GM12873 (cell line): ENCODE data around the gene SMAP1.
A peak's percentile ranks its signal among the peaks of the same experiment; 100 is the strongest.

Source experiments
- TF ChIP-seq, protein P1 (sequence below): IDR thresholded peaks from 2 replicates; pipeline ENCODE4 v1.5.1; 2012; ENCODE audit warnings: low read depth, mild to moderate bottlenecking, moderate library complexity, low read length, control low read depth; ENCODE audit not compliant: insufficient read depth; ENCODE audit errors: missing control alignments

SMAP1 gene

GRCh38 chr6:70700922-70701876 is 33.5 kb downstream of the SMAP1 start:
- TF ChIP-seq, protein P1, sequence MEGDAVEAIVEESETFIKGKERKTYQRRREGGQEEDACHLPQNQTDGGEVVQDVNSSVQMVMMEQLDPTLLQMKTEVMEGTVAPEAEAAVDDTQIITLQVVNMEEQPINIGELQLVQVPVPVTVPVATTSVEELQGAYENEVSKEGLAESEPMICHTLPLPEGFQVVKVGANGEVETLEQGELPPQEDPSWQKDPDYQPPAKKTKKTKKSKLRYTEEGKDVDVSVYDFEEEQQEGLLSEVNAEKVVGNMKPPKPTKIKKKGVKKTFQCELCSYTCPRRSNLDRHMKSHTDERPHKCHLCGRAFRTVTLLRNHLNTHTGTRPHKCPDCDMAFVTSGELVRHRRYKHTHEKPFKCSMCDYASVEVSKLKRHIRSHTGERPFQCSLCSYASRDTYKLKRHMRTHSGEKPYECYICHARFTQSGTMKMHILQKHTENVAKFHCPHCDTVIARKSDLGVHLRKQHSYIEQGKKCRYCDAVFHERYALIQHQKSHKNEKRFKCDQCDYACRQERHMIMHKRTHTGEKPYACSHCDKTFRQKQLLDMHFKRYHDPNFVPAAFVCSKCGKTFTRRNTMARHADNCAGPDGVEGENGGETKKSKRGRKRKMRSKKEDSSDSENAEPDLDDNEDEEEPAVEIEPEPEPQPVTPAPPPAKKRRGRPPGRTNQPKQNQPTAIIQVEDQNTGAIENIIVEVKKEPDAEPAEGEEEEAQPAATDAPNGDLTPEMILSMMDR = no peak

DNA sequence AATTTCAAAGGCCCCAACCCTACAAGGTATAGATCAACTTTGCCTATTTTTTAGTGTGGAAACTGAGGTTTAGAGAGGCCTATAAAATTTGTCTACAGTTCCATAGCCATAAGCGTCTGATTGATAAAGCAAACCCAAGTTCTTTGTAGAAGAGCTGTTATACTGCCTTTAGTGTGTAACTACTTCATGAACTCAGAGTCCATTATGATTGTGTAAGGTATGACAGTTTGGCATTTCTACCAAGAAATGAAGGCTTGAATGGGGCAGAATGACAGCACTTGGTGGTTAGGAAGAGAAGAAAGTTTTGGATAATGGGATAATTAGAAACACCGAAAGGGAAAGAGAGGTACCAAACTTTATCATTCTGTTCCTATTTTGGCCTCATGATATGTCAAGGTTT is 38.1 kb downstream of the SMAP1 start:
- TF ChIP-seq, protein P1 = no peak

DNA sequence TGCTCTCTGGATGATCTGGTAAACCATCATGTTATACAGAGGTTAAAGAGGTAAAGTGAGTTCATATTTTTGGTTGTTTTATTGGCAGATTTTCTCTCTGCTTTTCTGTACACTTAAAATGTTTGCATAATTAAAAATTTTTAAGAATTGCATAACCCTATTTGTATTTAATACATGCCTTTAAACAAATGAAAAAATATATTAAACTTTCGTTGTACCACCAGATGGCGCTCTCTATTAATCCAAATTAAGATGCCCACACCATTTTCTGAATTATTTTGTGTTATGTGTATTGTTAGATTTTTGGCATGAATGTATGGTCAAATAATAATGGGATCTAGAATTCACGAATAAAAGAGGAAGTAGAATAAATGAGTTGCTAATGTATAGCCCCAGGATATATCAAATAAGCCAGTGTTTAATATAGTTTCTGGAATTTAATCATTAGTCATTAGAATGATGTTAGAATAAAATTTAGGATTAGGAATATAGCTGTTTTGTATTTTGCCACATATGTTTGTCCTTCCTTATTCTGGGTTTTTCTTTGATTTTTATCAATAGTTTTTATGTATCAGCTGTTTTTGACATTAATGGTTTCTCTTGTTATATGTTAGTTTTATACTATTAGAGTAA is 38.9 kb downstream of the SMAP1 start:
- TF ChIP-seq, protein P1 = peak; percentile 29

- TF ChIP-seq, protein P1 = no peak
These were observed 40.2 kb downstream of the SMAP1 start for GRCh38 chr6:70707893-70708292.

DNA sequence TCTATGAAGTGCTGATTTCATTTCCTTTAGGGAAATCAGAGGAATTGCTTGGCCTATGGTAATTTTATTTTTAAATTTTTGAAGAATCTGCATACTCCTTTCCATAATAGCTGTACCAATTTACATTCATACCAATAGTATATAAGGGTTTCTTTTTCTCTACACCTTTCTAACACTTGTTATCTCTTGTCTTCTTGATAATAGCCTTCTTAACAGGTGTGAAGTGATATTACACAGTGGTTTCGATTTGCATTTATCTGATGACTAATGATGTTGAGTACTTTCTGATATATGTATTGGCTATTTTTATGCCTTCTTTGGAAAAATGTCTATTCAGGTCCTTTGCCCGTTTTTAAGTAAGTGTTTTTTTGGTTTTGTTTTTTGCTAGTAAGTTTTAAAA is 40.8 kb downstream of the SMAP1 start:
- TF ChIP-seq, protein P1 = no peak

- TF ChIP-seq, protein P1 = no peak
These were observed 42.1 kb downstream of the SMAP1 start for GRCh38 chr6:70709826-70710225.

DNA sequence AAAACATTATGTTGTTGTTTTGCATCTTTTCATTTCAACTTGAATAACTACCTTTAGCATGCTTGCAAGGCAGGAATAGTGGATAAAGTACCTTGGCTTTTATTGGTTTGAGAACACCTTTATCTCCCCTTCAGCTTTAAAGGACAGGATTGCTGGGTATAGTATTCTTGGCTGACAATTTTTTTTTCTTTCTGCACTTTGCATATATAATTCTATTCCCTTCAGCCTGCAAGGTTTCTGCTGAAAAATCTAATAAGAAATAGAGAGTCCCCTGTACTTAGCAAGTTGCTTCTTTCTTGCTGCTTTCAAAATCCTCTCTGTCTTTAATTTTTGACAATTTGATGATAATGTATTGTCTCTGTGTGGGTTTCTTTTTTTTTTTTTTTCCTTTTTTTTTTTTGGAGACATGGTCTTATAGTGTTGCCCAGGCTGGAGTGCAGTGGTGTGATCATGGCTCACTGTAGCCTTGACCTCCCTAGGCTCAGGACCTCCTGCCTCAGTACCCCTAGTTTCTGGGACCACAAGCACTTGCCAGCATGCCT is 47.1 kb downstream of the SMAP1 start:
- TF ChIP-seq, protein P1 = no peak
